AG04449 (cell line): ENCODE measurements around the gene PHLDA3.

ENCODE experiments used
- CTCF ChIA-PET: fragments of 350-600 bp; formaldehyde crosslinking; extraction: SDS; loops from one replicate; lab custom pipeline; 2021; ENCODE audit warnings: antibody characterized with exemption; lab: Yijun Ruan, JAX
- POLR2A ChIA-PET: fragments of 400-600, 350-600 bp; formaldehyde crosslinking; extraction: SDS; loops from one replicate; lab custom pipeline; 2020; ENCODE audit warnings: antibody characterized with exemption, inconsistent platforms; lab: Yijun Ruan, JAX
- DNase-seq: peaks from one replicate; pipeline ENCODE4 v3.0.0-alpha.2; 2010; ENCODE audit warnings: low read depth, low spot score
- H3K4me3 ChIP-seq: 2 replicates; pipeline ENCODE4 v1.5.1; 2011; ENCODE audit warnings: low read depth, mild to moderate bottlenecking, control low read depth, low read length
- TF ChIP-seq, protein P1 (sequence below): IDR thresholded peaks from one replicate; pipeline ENCODE4 v1.5.1; 2011; ENCODE audit warnings: mild to moderate bottlenecking, moderate library complexity, low read length, control low read depth, inconsistent platforms; ENCODE audit not compliant: insufficient read depth; ENCODE audit errors: missing control alignments

Gene PHLDA3

DNA sequence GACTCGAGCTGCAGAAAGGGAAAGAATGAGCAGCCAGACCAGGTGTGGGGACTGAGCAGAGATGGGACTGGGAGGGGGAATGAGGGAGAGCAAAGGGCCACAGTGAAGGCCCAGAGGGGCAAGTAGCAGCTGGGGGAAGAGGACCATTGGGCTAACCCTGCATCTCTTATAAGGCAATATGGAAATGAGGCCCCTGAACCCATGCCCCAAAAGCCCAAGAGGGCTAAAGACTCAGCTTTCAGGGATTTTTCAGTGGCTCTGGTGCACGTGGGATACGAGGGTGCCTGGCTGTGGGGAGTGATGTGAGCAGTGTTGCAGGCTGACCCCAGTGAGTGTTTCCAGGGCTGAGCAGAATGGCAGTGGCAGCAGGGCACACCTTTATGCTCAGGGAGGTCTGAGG, 47.0 kb downstream of the PHLDA3 start:
- ChIA-PET CTCF (interaction anchor here (1.3 to 1.9 kb wide), 5 partner anchors 13 to 91 kb away, joined by 3 to 13 read pairs (median 4); no protein-coding TSS in a partner anchor), POLR2A (no interaction called here)

DNA sequence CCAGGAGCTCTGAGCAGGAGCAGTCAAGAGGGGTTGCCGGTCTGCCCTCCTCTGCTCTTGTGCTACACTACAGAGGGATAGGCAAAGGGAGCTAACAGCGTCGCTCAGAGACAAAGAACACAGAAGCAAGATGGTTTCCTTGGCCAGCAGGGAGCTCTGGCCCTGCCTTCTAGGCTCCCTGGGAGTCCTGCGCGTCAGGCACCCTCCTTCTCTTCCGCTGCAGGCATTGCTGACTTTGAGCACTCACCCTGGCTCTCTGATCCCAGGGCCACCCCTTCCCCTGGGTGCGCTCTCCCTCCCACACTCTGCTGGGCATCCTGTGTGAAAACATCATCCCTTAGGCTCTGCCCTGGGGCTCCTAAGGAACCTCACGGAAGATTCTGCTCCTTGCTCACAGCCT, 47.9 kb downstream of the PHLDA3 start:
- ChIA-PET CTCF (interaction anchor here (1.3 to 4.7 kb wide), 5 partner anchors 12 to 92 kb away, joined by 3 to 26 read pairs (median 6); no protein-coding TSS in a partner anchor), POLR2A (no interaction called here)
- DNase-seq: no peak
- no peak overlapping the region for H3K4me3 ChIP-seq
- TF ChIP-seq, protein P1, sequence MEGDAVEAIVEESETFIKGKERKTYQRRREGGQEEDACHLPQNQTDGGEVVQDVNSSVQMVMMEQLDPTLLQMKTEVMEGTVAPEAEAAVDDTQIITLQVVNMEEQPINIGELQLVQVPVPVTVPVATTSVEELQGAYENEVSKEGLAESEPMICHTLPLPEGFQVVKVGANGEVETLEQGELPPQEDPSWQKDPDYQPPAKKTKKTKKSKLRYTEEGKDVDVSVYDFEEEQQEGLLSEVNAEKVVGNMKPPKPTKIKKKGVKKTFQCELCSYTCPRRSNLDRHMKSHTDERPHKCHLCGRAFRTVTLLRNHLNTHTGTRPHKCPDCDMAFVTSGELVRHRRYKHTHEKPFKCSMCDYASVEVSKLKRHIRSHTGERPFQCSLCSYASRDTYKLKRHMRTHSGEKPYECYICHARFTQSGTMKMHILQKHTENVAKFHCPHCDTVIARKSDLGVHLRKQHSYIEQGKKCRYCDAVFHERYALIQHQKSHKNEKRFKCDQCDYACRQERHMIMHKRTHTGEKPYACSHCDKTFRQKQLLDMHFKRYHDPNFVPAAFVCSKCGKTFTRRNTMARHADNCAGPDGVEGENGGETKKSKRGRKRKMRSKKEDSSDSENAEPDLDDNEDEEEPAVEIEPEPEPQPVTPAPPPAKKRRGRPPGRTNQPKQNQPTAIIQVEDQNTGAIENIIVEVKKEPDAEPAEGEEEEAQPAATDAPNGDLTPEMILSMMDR: no peak

More for the DNA sequence above, 47.0 kb downstream of the PHLDA3 start:
- no peak overlapping the region for H3K4me3 ChIP-seq
- DNase-seq: no peak
- TF ChIP-seq, protein P1: no peak

DNA sequence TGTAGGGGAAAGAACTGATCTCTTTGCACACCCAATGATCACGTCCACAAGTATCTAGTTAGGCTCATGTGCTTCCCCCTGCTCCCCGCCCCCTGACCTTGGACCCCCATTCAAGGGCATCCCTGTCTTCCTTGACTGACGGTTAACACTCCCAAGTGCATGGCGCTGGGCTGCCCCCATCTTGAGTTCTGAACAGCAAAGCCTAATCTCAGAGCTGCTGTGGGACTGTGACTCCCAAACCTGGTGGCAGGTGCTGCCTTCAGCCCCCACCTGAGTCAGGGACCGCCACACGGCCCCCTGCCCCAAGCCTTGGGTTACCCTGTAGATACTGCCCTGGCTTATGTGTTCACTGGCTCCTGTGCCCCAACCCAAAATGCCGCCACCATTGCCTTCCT, 48.4 kb downstream of the PHLDA3 start:
- CTCF ChIA-PET: interaction anchor here (1.4 to 4.7 kb wide), 5 partner anchors 14 to 92 kb away, joined by 3 to 43 read pairs (median 13); no protein-coding TSS in a partner anchor
- POLR2A ChIA-PET: no interaction called here
- TF ChIP-seq, protein P1: no peak

DNA sequence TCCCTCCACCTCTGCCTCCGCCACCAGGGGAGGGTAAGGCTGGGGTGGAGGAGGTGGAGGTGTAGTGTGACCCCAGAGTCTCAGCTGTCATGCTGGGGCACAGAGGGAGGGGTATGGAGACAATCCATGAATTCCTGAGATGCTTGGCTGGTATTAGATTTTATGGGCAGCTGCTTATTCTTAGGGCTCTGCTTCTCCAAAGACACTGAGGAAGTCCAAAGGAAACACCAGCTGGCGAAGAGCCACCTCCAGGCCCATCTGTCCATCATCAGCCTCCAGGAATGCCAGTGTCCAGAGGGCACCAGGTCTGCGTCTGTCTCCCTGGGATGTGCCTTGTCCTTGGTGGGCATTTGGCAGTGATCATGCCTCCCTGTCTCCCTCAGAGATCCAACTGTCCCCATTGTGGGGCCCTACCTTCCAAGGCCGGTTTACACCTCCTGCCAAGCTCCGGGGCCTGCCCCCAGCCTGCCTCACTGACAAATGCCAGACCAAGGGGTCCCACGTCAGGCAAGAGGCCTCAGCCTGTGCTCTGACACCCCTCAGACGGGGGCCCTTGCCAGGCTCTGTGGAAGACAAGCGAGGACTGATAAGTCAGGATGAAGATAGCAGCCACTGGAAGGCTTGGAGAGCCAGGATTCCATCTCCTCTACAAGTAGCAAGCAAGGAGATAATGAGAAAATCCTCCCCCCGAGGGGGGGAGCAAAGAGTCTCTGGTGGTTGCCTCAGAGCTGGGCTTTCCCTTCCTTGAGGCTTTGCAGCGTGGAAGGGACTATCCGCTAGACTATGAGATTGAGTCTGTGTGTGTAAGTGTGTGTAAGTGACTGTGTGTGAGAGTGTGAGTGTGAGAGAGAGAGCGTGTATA, 49.0 kb downstream of the PHLDA3 start:
- ChIA-PET CTCF (interaction anchor here (0.7 to 4.7 kb wide), 6 partner anchors 9 to 166 kb away, joined by 3 to 43 read pairs (median 4); no protein-coding TSS in a partner anchor), POLR2A (no interaction called here)
- TF ChIP-seq, protein P1: no peak
- DNase-seq: no peak
- no peak overlapping the region for H3K4me3 ChIP-seq

More for the DNA sequence above, 48.4 kb downstream of the PHLDA3 start:
- no peak for DNase-seq
- no peak overlapping the region for H3K4me3 ChIP-seq

DNA sequence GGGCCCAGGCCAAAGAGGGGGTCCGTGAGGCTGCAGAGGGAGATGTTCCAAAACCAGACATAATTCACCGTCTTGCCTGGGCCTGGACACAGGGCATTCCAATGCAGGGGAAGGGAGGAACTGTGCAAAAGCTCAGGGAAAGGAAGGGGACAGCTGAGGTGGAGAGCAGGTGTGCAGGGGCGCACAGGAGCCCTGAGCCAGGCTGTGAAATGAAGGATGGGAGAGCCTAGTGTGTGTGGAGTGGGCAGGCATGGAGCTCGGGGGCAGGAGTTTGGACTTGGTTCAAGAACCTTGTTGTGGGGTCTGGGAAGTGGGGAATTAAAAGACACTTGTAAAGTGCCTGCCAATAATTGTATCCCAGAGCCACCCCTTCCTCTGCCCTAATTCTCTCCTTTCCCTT, 49.7 kb downstream of the PHLDA3 start:
- DNase-seq: no peak
- TF ChIP-seq, protein P1: no peak
- ChIA-PET CTCF (interaction anchor here (1.0 to 4.7 kb wide), 4 partner anchors 9 to 17 kb away, joined by 3 to 43 read pairs (median 16); no protein-coding TSS in a partner anchor), POLR2A (no interaction called here)
- no peak overlapping the region for H3K4me3 ChIP-seq

DNA sequence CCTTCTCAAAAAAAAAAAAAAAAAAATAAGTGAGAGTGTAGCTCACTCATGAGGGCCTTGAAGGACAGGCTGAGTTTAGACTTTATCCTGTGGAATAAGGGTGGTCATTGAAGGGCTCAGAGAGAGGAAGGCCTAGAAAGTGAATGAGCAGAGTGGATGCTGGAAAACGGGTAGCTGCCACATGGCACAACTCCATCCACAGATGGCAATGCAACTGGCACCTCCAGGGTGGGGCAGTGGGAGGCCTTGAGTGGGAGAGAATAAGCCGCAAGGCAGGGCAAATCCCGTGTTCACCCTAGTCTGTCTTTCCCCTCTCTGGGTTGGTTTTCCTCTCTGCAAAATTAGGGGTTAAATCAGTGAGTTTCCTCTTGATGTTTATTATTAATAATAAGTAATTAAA, 50.5 kb downstream of the PHLDA3 start:
- CTCF ChIA-PET: interaction anchor here (0.6 to 4.7 kb wide), 6 partner anchors 12 to 166 kb away, joined by 3 to 43 read pairs (median 5); no protein-coding TSS in a partner anchor
- POLR2A ChIA-PET: no interaction called here
- TF ChIP-seq, protein P1: no peak

More for the DNA sequence above, 50.5 kb downstream of the PHLDA3 start:
- H3K4me3 ChIP-seq: no peak overlapping the region
- DNase-seq: no peak
